ENCODE data around the gene AP4M1.

The AP4M1 gene

GRCh38 chr7:100115026-100115425, 13.6 kb downstream of the AP4M1 start:
- CTCF ChIA-PET, result no interaction called here
- TF ChIP-seq CTBP1 (IDR thresholded peaks at IDR 0.05; ENCODE audit: borderline replicate concordance), result no peak
- TF ChIP-seq PKNOX1 (IDR thresholded peaks at IDR 0.05), result no peak
- no peak for TF ChIP-seq HDGF (IDR thresholded peaks at IDR 0.05; ENCODE audit: borderline replicate concordance)
- no peak for TF ChIP-seq FOXK2 (IDR thresholded peaks at IDR 0.05)
- no peak for TF ChIP-seq SP1 (IDR thresholded peaks at IDR 0.05)
- TF ChIP-seq ZNF384 (IDR thresholded peaks at IDR 0.05), result no peak
- TF ChIP-seq BHLHE40 (IDR thresholded peaks at IDR 0.05; ENCODE audit: borderline replicate concordance), result no peak
- no peak for TF ChIP-seq SUZ12 (IDR thresholded peaks at IDR 0.05)
- TF ChIP-seq TARDBP (IDR thresholded peaks at IDR 0.05), result no peak
- TF ChIP-seq FOXM1 (IDR thresholded peaks at IDR 0.05; ENCODE audit: borderline replicate concordance), result no peak
- no peak for TF ChIP-seq ARNT (IDR thresholded peaks at IDR 0.05)
- no peak for TF ChIP-seq NFRKB (IDR thresholded peaks at IDR 0.05)
- POLR2A ChIA-PET, result interaction anchor here (5.9 kb wide), 1 partner anchor 14 kb away, joined by 40 read pairs; the partner anchor contains the start of genes AP4M1 and MCM7

GRCh38 chr7:100118388-100119071, 17.1 kb downstream of the AP4M1 start:
- POLR2A ChIA-PET, result interaction anchor here (2.0 kb wide), 1 partner anchor 17 kb away, joined by 7 read pairs; the partner anchor contains the start of genes AP4M1 and MCM7
- CTCF ChIA-PET, result no interaction called here
- no peak for DNase-seq (ENCODE audit: extremely low spot score)
- TF ChIP-seq SUZ12 (IDR thresholded peaks at IDR 0.05), result no peak
- no peak for TF ChIP-seq L3MBTL2 (conservative IDR thresholded peaks at IDR 0.05)
- no peak for TF ChIP-seq BHLHE40 (IDR thresholded peaks at IDR 0.05; ENCODE audit: borderline replicate concordance)
- TF ChIP-seq TARDBP (IDR thresholded peaks at IDR 0.05), result no peak
- TF ChIP-seq ZNF384 (IDR thresholded peaks at IDR 0.05), result no peak
- TF ChIP-seq ARNT (IDR thresholded peaks at IDR 0.05), result no peak
- no peak for TF ChIP-seq HDGF (IDR thresholded peaks at IDR 0.05; ENCODE audit: borderline replicate concordance)

More at GRCh38 chr7:100115026-100115425, 13.6 kb downstream of the AP4M1 start:
- DNase-seq (ENCODE audit: extremely low spot score), result no peak

- TF ChIP-seq SUZ12 (IDR thresholded peaks at IDR 0.05), result no peak
- peak; percentile 74 for TF ChIP-seq L3MBTL2 (conservative IDR thresholded peaks at IDR 0.05)
- no peak for TF ChIP-seq SP1 (IDR thresholded peaks at IDR 0.05)
- TF ChIP-seq CTBP1 (IDR thresholded peaks at IDR 0.05; ENCODE audit: borderline replicate concordance), result no peak
- TF ChIP-seq HDGF (IDR thresholded peaks at IDR 0.05; ENCODE audit: borderline replicate concordance), result no peak
- peak; percentile 66; the same call in 1 of the 2 replicates for TF ChIP-seq LEF1 (IDR thresholded peaks at IDR 0.05; ENCODE audit: borderline replicate concordance)
- TF ChIP-seq ARNT (IDR thresholded peaks at IDR 0.05), result 0 out of 2 replicates have a peak, but pooled peaks have one; percentile 51
- no peak for TF ChIP-seq NFRKB (IDR thresholded peaks at IDR 0.05)
- no peak for TF ChIP-seq FOXA1 (IDR thresholded peaks at IDR 0.05)
- no peak for TF ChIP-seq BHLHE40 (IDR thresholded peaks at IDR 0.05; ENCODE audit: borderline replicate concordance)
- TF ChIP-seq PKNOX1 (IDR thresholded peaks at IDR 0.05), result no peak
- DNase-seq (ENCODE audit: extremely low spot score), result peak; percentile 98
- ChIA-PET POLR2A (interaction anchor here (0.6 to 2.0 kb wide), 3 partner anchors 18 to 37 kb away, joined by 3 to 39 read pairs (median 4); partner anchors contain the start of genes AP4M1, LAMTOR4 and MCM7), CTCF (interaction anchor here (0.5 to 1.2 kb wide), 3 partner anchors 11 to 441 kb away, joined by 3 to 4 read pairs (median 3); no protein-coding TSS in a partner anchor)
These were observed 17.9 kb downstream of the AP4M1 start, which contains the start of the genes CNPY4 and TAF6 for GRCh38 chr7:100119072-100119969. CNPY4 (plus strand) TSS chr7:100119634; CDS start chr7:100119745, 111 bp downstream. TAF6 (minus strand) TSS chr7:100119358; CDS start chr7:100114209, 5,149 bp downstream.

- POLR2A ChIA-PET, result interaction anchor here (0.6 to 2.0 kb wide), 3 partner anchors 19 to 38 kb away, joined by 3 to 39 read pairs (median 4); partner anchors contain the start of genes AP4M1, LAMTOR4 and MCM7
- TF ChIP-seq HDGF (IDR thresholded peaks at IDR 0.05; ENCODE audit: borderline replicate concordance) (no peak), ZNF384 (IDR thresholded peaks at IDR 0.05) (peak; percentile 53; the same call in 1 of the 2 replicates)
- CTCF ChIA-PET, result interaction anchor here (0.5 to 1.2 kb wide), 3 partner anchors 10 to 440 kb away, joined by 3 to 4 read pairs (median 3); no protein-coding TSS in a partner anchor
- DNase-seq (ENCODE audit: extremely low spot score), result peak; percentile 64
These were observed 18.7 kb downstream of the AP4M1 start for GRCh38 chr7:100119970-100120732.

- TF ChIP-seq TARDBP (IDR thresholded peaks at IDR 0.05) (no peak), L3MBTL2 (conservative IDR thresholded peaks at IDR 0.05) (no peak), BHLHE40 (IDR thresholded peaks at IDR 0.05; ENCODE audit: borderline replicate concordance) (no peak)
- DNase-seq (ENCODE audit: extremely low spot score), result no peak
- CTCF ChIA-PET, result interaction anchor here (0.9 to 1.2 kb wide), 2 partner anchors 10 to 38 kb away, joined by 3 to 4 read pairs; no protein-coding TSS in a partner anchor
- POLR2A ChIA-PET, result interaction anchor here (1.1 to 2.0 kb wide), 2 partner anchors 19 to 38 kb away, joined by 4 to 39 read pairs; partner anchors contain the start of genes AP4M1 and MCM7
These were observed 19.2 kb downstream of the AP4M1 start for GRCh38 chr7:100120733-100121036.

GRCh38 chr7:100122067-100122466, 20.6 kb downstream of the AP4M1 start:
- CTCF ChIA-PET, result no interaction called here
- POLR2A ChIA-PET, result interaction anchor here (1.1 to 6.0 kb wide), 2 partner anchors 20 to 307 kb away, joined by 3 to 80 read pairs; partner anchors contain the start of genes AP4M1 and MCM7
- no peak for DNase-seq (ENCODE audit: extremely low spot score)
- TF ChIP-seq L3MBTL2 (conservative IDR thresholded peaks at IDR 0.05), result no peak

Measured in HEK293T (cell line).